GM15510 (cell line): Measurements from ENCODE around the gene UBA52.

Experiments used
- POLR2A ChIP-seq: IDR thresholded peaks from 3 replicates; pipeline ENCODE4 v1.6.1; 2011; ENCODE audit warnings: borderline replicate concordance; ENCODE audit not compliant: insufficient read length; ENCODE audit errors: extremely low read depth

UBA52 gene

GRCh38 chr19:18597809-18598660 lies 26.4 kb downstream of the UBA52 start:
- TF ChIP-seq POLR2A, result no peak

- no peak for TF ChIP-seq POLR2A
Measured at GRCh38 chr19:18599485-18599884, 27.8 kb downstream of the UBA52 start.

- no peak for TF ChIP-seq POLR2A
Measured at GRCh38 chr19:18601875-18602274, 30.2 kb downstream of the UBA52 start.

GRCh38 chr19:18603255-18603957 lies 31.7 kb downstream of the UBA52 start:
- no peak for TF ChIP-seq POLR2A

GRCh38 chr19:18603958-18604819 lies 32.5 kb downstream of the UBA52 start:
- TF ChIP-seq POLR2A, result no peak

GRCh38 chr19:18604820-18605159 lies 33.1 kb downstream of the UBA52 start:
- no peak for TF ChIP-seq POLR2A

GRCh38 chr19:18605196-18605545 lies 33.5 kb downstream of the UBA52 start:
- no peak for TF ChIP-seq POLR2A

GRCh38 chr19:18605546-18606280 lies 34.1 kb downstream of the UBA52 start:
- no peak for TF ChIP-seq POLR2A

- no peak for TF ChIP-seq POLR2A
Measured at GRCh38 chr19:18606281-18607225, 34.9 kb downstream of the UBA52 start, which contains the start of gene CRLF1. TSS of gene CRLF1 (minus strand) at chr19:18606799. CDS start at chr19:18606656, 143 bp downstream.

GRCh38 chr19:18607226-18608101 lies 35.8 kb downstream of the UBA52 start:
- TF ChIP-seq POLR2A, result no peak

- TF ChIP-seq POLR2A, result no peak
Measured at GRCh38 chr19:18608102-18608804, 36.6 kb downstream of the UBA52 start.
